Astrocyte of the cerebellum (primary cell): ENCODE data around the gene THAP7.

Source experiments
- DNase-seq: peaks from one replicate; pipeline ENCODE4 v3.0.0-alpha.2; 2011; ENCODE audit warnings: low read depth
- H3K4me3 ChIP-seq: 2 replicates; pipeline ENCODE4 v1.5.1; 2011; ENCODE audit warnings: mild to moderate bottlenecking, low read depth, low read length, moderate library complexity
- in situ Hi-C: cut with HindIII; loops from 2 replicates; pipeline ENCODE4 v1.10.0; 2017; ENCODE audit warnings: low sequenced_read_pairs
- TF ChIP-seq, protein P1 (sequence below): IDR thresholded peaks from 2 replicates; pipeline ENCODE4 v1.5.1; 2012; ENCODE audit warnings: low read length, low read depth, moderate library complexity, mild to moderate bottlenecking; ENCODE audit errors: missing control alignments

THAP7 gene

DNA sequence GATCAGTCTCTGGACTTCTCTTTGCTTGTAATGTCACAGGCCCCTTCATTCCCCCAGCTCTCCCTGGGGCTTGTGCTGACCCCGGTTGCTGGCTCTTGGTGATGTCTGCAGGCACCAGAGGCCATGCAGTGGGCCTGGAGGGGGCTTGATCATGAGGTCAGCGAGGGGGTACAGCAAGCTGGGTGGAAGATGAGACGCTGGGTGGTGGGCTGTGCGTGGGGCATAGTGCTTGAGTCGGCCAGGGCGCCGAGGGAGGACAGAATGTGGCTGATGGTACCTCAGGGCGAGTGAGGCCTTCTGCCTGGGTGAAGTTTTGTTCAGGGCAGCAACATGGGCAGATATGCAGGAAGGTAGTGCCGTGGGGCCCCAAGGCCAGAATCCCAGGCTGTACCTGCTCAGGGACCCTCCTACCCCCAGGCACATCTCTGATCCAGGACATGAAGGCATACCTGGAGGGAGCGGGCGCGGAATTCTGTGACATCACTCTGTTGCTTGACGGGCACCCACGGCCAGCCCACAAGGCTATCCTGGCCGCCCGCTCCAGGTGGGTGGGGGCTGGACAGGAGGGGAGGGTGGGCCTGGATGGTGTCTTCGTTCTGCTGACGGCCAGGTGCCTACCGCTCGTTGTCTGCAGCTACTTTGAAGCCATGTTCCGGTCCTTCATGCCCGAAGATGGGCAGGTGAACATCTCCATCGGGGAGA is 6.4 kb downstream of the THAP7 start:
- H3K4me3 ChIP-seq = no peak overlapping the region
- no peak for DNase-seq
- TF ChIP-seq, protein P1, sequence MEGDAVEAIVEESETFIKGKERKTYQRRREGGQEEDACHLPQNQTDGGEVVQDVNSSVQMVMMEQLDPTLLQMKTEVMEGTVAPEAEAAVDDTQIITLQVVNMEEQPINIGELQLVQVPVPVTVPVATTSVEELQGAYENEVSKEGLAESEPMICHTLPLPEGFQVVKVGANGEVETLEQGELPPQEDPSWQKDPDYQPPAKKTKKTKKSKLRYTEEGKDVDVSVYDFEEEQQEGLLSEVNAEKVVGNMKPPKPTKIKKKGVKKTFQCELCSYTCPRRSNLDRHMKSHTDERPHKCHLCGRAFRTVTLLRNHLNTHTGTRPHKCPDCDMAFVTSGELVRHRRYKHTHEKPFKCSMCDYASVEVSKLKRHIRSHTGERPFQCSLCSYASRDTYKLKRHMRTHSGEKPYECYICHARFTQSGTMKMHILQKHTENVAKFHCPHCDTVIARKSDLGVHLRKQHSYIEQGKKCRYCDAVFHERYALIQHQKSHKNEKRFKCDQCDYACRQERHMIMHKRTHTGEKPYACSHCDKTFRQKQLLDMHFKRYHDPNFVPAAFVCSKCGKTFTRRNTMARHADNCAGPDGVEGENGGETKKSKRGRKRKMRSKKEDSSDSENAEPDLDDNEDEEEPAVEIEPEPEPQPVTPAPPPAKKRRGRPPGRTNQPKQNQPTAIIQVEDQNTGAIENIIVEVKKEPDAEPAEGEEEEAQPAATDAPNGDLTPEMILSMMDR = no peak
- in situ Hi-C loops = no loop called here

DNA sequence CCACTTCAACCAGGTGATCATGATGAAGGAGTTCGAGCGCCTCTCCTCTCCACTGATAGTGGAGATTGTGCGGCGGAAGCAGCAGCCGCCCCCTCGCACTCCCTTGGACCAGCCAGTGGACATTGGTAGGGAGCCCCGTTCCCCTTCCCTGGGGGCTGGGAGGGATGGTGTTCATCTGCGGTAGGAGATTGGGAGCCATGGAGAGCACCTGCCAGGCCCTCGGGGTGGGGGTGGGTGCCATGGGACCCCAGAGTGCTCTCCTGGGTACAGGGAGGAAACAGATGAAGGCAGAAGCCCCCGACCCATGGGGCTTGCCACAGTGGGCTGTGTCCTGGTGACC is 7.0 kb downstream of the THAP7 start:
- in situ Hi-C loops = no loop called here
- no peak overlapping the region for H3K4me3 ChIP-seq
- TF ChIP-seq, protein P1 = no peak
- no peak for DNase-seq

DNA sequence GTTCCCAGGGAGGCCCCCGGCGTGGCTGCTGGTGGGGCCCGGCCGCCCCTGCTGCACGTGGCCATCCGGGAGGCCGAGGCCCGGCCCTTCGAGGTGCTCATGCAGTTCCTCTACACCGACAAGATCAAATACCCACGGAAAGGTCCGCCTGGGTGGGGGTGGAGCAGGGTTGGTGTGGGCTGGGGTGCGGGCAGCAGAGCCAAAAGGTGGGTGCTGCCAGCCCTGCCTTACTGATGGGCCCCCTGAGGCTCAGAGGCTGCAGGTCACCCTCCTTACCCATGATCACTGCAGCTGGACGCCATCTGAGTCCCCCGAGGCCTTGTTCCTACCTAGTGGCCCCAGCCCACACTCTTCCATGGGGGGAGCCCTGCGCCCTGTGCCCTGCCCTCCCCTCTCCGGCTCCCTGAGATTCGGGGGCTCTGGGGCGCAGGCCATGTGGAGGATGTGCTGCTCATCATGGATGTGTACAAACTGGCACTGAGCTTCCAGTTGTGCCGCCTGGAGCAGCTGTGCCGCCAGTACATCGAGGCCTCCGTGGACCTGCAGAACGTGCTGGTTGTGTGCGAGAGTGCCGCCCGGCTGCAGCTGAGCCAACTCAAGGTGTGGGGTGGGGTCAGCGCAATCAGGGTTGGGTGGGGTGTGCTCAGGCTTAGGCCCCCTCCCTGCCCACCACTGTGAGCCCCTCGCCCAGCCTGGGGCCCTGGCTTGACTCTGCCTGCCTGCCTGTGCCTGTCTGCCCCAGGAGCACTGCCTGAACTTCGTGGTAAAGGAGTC is 7.6 kb downstream of the THAP7 start:
- no peak overlapping the region for H3K4me3 ChIP-seq
- in situ Hi-C loops = no loop called here
- no peak for DNase-seq
- TF ChIP-seq, protein P1 = no peak

DNA sequence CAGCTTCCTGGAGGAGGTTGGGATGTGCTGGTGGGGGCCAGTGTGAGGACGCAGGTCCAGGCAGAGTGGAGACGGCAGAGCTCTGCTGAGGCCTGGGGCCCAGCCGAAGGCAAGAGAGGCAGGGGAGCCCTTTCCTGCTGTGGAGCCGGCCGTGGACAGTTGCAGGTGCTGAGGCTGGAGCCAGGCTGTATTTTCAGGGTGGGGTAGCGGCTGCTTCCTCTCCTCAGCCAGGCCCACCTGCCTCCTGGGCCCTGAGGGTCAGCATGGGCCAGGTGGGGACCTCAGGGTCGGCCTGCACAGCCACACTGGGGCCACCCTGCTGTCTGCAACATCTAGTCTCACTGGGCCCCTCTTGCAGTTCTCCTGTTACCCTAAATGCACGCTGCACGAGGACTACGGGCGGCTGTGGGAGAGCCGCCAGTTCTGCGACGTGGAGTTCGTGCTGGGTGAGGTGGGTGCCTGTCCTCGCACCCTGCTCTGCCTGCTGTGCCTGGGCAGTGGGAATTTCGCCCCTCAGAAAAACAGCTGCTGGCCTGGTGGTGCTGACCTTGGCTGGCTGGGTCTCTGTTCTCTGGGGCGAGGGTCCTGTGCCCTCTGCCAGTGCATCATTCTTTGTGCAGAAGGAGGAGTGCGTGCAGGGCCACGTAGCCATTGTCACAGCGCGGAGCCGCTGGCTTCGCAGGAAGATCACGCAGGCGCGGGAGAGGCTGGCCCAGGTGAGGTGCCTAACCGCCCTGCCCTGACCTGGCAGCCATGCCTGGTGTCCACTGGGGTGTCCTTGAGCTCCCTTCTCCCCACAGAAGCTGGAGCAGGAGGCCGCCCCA is 8.4 kb downstream of the THAP7 start:
- DNase-seq = no peak
- TF ChIP-seq, protein P1 = no peak
- in situ Hi-C loops = no loop called here
- no peak overlapping the region for H3K4me3 ChIP-seq

DNA sequence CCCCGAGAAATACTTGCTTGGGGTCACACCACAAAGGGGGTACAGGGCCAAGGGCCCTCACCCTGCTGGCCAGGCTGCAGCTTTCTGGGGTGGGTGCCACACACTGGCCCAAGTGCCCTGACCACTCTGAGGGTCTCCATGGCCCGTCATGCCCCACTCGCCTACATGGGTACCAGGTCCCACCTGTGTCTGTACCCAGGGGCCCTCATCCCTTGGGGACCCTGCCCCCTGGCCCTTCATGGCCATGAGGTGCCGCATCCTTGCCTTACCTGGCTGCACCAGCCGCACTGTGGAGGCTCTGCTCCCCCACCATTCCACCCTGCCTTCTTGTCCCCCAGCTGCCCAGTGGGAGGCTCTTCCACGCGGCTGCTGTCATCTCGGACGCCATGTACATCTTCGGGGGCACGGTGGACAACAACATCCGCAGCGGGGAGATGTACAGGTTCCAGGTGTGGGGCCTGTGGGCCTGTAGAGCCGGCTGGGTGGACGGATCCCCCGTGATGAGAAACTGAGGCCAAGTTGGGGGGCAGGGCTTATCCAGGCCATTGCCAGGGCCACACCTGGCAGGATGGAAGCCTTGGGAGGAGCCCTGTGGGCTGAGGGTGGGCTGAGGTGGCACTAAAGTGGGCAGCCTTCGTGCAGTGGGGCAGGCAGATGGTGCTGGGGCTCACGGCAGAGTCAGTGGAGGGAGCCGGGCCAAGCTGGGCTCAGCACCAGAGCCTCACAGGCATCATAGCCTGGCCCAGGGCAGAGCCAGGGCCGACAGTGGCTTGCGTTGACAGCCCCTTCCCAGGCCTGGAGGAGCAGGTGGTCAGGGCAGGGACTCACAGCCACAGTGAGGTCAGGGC is 9.2 kb downstream of the THAP7 start:
- H3K4me3 ChIP-seq = no peak overlapping the region
- DNase-seq = no peak
- in situ Hi-C loops = no loop called here
- TF ChIP-seq, protein P1 = no peak

DNA sequence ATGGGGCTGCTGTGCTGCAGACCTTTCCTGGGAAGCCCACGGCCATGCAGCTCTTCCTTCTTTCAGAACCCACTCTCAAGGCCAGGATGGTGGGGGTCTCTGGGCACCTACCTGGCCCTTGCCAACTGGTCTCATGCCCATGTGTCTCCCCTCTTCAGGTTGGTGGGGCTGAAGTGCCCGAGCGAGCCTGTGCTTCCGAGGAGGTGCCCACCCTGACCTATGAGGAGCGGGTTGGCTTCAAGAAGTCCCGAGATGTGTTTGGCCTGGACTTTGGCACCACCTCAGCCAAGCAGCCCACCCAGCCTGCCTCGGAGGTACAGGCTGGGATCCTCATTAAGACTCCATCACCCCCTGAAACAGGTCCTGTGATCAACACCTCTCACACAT is 9.9 kb downstream of the THAP7 start:
- in situ Hi-C loops = no loop called here
- no peak for DNase-seq
- no peak overlapping the region for H3K4me3 ChIP-seq
- TF ChIP-seq, protein P1 = no peak
